B cell (primary cell): Measurements from ENCODE around the gene ARHGAP27.

Experiments used
- EZH2 ChIP-seq: IDR thresholded peaks from 2 replicates; pipeline ENCODE4 v1.6.1; 2012; ENCODE audit warnings: borderline replicate concordance, low read depth, mild to moderate bottlenecking, moderate library complexity, low read length; ENCODE audit not compliant: insufficient read depth, poor library complexity, severe bottlenecking
- TF ChIP-seq, protein P1 (sequence below): fragments of 200-600 bp; IDR thresholded peaks from one replicate; pipeline ENCODE4 v1.8.0; 2022; ENCODE audit warnings: antibody characterized with exemption, mild to moderate bottlenecking

DNA sequence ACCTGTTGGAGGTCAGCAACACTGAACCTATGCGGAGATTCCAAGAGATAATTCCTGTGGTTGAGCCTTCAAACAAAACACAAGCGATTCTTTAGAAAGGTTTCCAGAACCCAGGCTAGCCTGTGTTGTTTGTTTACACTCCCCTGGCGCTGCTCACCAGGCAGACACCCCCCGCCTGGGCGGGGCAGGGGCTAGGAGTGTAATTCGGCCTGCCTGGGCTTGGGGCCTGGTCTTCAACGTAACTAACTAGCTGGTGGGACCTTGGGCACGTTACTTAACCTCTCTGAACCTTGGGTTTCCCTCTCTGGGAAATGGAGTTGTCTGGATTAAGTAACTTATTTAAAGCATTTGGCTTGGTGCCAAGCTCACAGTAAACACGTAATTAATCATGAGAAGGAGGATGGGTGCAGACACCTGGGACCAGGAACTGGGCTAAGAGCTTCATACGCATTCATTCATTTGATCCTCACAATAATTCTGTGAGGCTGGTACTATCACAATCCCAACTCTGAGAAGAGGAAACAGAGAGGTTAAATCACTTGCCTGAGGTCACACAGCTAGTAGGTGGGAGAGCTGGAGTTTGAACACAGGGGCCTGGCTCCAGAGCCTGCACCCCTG, 7.6 kb upstream of the ARHGAP27 start:
- TF ChIP-seq, protein P1, sequence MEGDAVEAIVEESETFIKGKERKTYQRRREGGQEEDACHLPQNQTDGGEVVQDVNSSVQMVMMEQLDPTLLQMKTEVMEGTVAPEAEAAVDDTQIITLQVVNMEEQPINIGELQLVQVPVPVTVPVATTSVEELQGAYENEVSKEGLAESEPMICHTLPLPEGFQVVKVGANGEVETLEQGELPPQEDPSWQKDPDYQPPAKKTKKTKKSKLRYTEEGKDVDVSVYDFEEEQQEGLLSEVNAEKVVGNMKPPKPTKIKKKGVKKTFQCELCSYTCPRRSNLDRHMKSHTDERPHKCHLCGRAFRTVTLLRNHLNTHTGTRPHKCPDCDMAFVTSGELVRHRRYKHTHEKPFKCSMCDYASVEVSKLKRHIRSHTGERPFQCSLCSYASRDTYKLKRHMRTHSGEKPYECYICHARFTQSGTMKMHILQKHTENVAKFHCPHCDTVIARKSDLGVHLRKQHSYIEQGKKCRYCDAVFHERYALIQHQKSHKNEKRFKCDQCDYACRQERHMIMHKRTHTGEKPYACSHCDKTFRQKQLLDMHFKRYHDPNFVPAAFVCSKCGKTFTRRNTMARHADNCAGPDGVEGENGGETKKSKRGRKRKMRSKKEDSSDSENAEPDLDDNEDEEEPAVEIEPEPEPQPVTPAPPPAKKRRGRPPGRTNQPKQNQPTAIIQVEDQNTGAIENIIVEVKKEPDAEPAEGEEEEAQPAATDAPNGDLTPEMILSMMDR: no peak
- TF ChIP-seq EZH2: no peak
